Cerebellar nuclear complex (tissue), 1 donor: Measurements from ENCODE around the gene SPA17.
A peak's percentile ranks its signal among the peaks of the same experiment; 100 is the strongest.

Experiments
- DNase-seq, 2 experiments: peaks; one replicate each; lab custom pipeline; 2025; lab: John Stamatoyannopoulos, UW

Gene SPA17

GRCh38 chr11:124673333-124674167 is at the start of gene SPA17, which contains the start of gene SIAE:
Gene SPA17, plus strand, starts transcription at chr11:124673904. Its CDS starts 1,361 bp downstream, at chr11:124675265.
Gene SIAE, minus strand, starts transcription at chr11:124673739. Its CDS starts 31 bp downstream, at chr11:124673708.
- peak; percentile 38 to 65 for DNase-seq

GRCh38 chr11:124625504-124626168 is 48.1 kb upstream of the SPA17 start:
- no peak for DNase-seq

GRCh38 chr11:124627546-124627945 is 46.2 kb upstream of the SPA17 start:
- no peak for DNase-seq

- no peak for DNase-seq
Measured at GRCh38 chr11:124629961-124630360, 43.7 kb upstream of the SPA17 start.

GRCh38 chr11:124633355-124633754 is 40.3 kb upstream of the SPA17 start:
- DNase-seq = no peak

GRCh38 chr11:124635932-124636331 is 37.8 kb upstream of the SPA17 start:
- DNase-seq = no peak

GRCh38 chr11:124638500-124638899 is 35.2 kb upstream of the SPA17 start:
- DNase-seq = no peak

- no peak for DNase-seq
Measured at GRCh38 chr11:124639186-124639585, 34.5 kb upstream of the SPA17 start.

GRCh38 chr11:124640666-124641065 is 33.0 kb upstream of the SPA17 start:
- no peak for DNase-seq

- DNase-seq = no peak
Measured at GRCh38 chr11:124642628-124643027, 31.1 kb upstream of the SPA17 start.

GRCh38 chr11:124643042-124643604 is 30.6 kb upstream of the SPA17 start:
- no peak for DNase-seq

GRCh38 chr11:124643605-124644425 is 29.9 kb upstream of the SPA17 start:
- DNase-seq = no peak

- DNase-seq = peak in 1 of 2 experiments; percentile 48
Measured at GRCh38 chr11:124644426-124645280, 29.1 kb upstream of the SPA17 start.

- DNase-seq = no peak
Measured at GRCh38 chr11:124646148-124646547, 27.6 kb upstream of the SPA17 start.

GRCh38 chr11:124648610-124649009 is 25.1 kb upstream of the SPA17 start:
- no peak for DNase-seq

GRCh38 chr11:124656774-124657630 is 16.7 kb upstream of the SPA17 start:
- DNase-seq = no peak

- DNase-seq = no peak
Measured at GRCh38 chr11:124657904-124658303, 15.8 kb upstream of the SPA17 start.

GRCh38 chr11:124658501-124658900 is 15.2 kb upstream of the SPA17 start:
- DNase-seq = no peak

- DNase-seq = no peak
Measured at GRCh38 chr11:124658986-124659385, 14.7 kb upstream of the SPA17 start.

- DNase-seq = no peak
Measured at GRCh38 chr11:124661553-124661952, 12.2 kb upstream of the SPA17 start.
